ENCODE results near the gene KDM8. TPM values are rescaled to one million over a fixed set of nuclear protein-coding genes. Genes with fewer than 3 reads are reported as not detected.

Gene KDM8
- total RNA-seq, 1 donor from 2014 or later = 1.8 TPM

DNA sequence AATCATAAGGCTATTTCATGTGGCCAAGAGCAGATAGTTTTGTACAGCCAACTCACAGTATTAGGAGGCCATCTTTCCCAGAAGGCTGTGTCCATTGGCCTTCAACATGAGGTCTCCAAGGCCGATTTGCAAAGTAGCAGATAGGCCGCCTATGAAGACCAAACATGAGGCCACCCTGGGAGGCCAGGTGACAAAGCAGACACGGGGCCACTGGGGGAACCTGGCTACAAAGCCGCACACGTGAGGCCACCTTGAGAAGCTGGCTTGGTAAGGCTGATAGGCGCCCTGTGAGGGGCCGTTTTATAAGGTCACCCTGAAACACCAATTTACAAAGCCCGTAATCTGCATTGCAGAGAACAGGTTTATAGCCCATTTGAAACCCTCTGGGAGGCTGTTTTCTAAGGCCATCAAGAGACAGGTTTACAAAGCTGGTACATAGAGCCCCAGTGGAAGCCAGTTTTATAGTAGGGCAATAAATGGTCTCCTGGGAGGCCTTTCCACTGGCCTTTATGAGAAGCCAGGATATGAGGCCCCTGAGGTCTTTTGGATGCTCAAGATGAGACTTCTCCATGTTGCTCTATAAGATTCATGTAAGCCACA lies 4.9 kb downstream of the KDM8 start:
- no peak for FAIRE-seq
- TF ChIP-seq, protein P1, sequence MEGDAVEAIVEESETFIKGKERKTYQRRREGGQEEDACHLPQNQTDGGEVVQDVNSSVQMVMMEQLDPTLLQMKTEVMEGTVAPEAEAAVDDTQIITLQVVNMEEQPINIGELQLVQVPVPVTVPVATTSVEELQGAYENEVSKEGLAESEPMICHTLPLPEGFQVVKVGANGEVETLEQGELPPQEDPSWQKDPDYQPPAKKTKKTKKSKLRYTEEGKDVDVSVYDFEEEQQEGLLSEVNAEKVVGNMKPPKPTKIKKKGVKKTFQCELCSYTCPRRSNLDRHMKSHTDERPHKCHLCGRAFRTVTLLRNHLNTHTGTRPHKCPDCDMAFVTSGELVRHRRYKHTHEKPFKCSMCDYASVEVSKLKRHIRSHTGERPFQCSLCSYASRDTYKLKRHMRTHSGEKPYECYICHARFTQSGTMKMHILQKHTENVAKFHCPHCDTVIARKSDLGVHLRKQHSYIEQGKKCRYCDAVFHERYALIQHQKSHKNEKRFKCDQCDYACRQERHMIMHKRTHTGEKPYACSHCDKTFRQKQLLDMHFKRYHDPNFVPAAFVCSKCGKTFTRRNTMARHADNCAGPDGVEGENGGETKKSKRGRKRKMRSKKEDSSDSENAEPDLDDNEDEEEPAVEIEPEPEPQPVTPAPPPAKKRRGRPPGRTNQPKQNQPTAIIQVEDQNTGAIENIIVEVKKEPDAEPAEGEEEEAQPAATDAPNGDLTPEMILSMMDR (IDR thresholded peaks at IDR 0.05; ENCODE audit: insufficient read depth, low read length, severe bottlenecking) = no peak
- H3K27me3 ChIP-seq (ENCODE audit: control insufficient read depth, insufficient read depth, low read length) = no peaks in the 10 kb centered on the region
- no peak overlapping the region for H3K4me3 ChIP-seq (ENCODE audit: low read depth, low read length)
- peaks cover 3% of the 10 kb centered on the region for H3K36me3 ChIP-seq (ENCODE audit: control insufficient read depth, insufficient read depth, low read length)
- no peak for DNase-seq (ENCODE audit: low read depth)

DNA sequence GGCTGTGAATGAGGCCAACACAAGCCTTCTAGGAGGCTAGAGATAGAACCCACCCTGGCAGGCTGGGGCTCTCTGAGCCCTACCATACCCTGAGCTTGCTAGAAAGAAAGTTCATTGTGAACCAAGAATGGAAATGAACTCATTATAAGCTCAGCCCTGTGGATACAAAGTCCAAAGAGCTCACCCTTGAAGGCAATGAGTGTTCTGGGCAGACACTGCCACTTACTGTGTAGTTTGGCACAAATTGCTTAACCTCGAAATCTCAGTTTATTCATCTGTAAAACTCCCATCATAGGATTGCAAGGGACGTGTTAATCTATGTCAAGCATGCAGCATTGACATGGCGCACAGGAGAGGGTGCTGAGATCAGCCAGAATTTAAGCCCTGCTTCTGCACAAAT lies 5.5 kb downstream of the KDM8 start:
- no peak for FAIRE-seq
- peaks cover 3% of the 10 kb centered on the region for H3K36me3 ChIP-seq (ENCODE audit: control insufficient read depth, insufficient read depth, low read length)
- TF ChIP-seq, protein P1 (IDR thresholded peaks at IDR 0.05; ENCODE audit: insufficient read depth, low read length, severe bottlenecking) = no peak
- no peak overlapping the region for H3K4me3 ChIP-seq (ENCODE audit: low read depth, low read length)
- DNase-seq (ENCODE audit: low read depth) = no peak
- H3K27me3 ChIP-seq (ENCODE audit: control insufficient read depth, insufficient read depth, low read length) = no peaks in the 10 kb centered on the region

DNA sequence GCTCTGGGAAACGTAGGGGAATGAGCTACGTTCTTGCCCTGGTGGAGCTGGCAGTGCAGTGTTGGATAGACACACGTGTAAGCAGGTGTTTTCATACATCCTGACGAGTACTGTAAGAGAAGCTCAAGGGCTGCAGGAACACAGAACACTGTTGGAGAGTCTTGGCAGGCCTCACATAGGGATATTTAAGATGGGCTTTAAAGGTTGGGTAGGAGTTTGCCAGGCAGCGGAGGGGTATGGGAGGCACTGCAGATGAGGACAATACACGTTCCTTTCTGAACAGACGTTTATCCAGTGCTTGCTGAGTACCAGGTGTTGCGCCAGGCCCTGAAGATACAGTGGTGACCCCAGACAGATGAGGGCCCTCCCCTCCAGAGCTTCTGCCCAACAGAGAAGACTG lies 6.3 kb downstream of the KDM8 start:
- FAIRE-seq (no peak), DNase-seq (ENCODE audit: low read depth) (no peak)
- Histone ChIP-seq H3K27me3 (ENCODE audit: control insufficient read depth, insufficient read depth, low read length) (no peaks in the 10 kb centered on the region), H3K36me3 (ENCODE audit: control insufficient read depth, insufficient read depth, low read length) (peaks cover 3% of the 10 kb centered on the region), H3K4me3 (ENCODE audit: low read depth, low read length) (no peak overlapping the region)
- TF ChIP-seq, protein P1 (IDR thresholded peaks at IDR 0.05; ENCODE audit: insufficient read depth, low read length, severe bottlenecking) = no peak

GRCh38 chr16:27210174-27210573 lies 6.8 kb downstream of the KDM8 start:
- Histone ChIP-seq H3K36me3 (ENCODE audit: control insufficient read depth, insufficient read depth, low read length) (peaks cover 3% of the 10 kb centered on the region), H3K27me3 (ENCODE audit: control insufficient read depth, insufficient read depth, low read length) (no peaks in the 10 kb centered on the region), H3K4me3 (ENCODE audit: low read depth, low read length) (no peak overlapping the region)
- TF ChIP-seq, protein P1 (IDR thresholded peaks at IDR 0.05; ENCODE audit: insufficient read depth, low read length, severe bottlenecking) = no peak
- FAIRE-seq (no peak), DNase-seq (ENCODE audit: low read depth) (no peak)

- no peak for FAIRE-seq
- H3K36me3 ChIP-seq (ENCODE audit: control insufficient read depth, insufficient read depth, low read length) = peaks cover 3% of the 10 kb centered on the region
Observed at GRCh38 chr16:27211026-27211425, 7.7 kb downstream of the KDM8 start.

More at GRCh38 chr16:27211026-27211425, 7.7 kb downstream of the KDM8 start:
- TF ChIP-seq, protein P1 (IDR thresholded peaks at IDR 0.05; ENCODE audit: insufficient read depth, low read length, severe bottlenecking) = no peak
- Histone ChIP-seq H3K4me3 (ENCODE audit: low read depth, low read length) (no peak overlapping the region), H3K27me3 (ENCODE audit: control insufficient read depth, insufficient read depth, low read length) (no peaks in the 10 kb centered on the region)
- DNase-seq (ENCODE audit: low read depth) = no peak

Data from bronchial epithelial cell (primary cell).